ENCODE results near the gene MAP1S.

Gene MAP1S, protein sequence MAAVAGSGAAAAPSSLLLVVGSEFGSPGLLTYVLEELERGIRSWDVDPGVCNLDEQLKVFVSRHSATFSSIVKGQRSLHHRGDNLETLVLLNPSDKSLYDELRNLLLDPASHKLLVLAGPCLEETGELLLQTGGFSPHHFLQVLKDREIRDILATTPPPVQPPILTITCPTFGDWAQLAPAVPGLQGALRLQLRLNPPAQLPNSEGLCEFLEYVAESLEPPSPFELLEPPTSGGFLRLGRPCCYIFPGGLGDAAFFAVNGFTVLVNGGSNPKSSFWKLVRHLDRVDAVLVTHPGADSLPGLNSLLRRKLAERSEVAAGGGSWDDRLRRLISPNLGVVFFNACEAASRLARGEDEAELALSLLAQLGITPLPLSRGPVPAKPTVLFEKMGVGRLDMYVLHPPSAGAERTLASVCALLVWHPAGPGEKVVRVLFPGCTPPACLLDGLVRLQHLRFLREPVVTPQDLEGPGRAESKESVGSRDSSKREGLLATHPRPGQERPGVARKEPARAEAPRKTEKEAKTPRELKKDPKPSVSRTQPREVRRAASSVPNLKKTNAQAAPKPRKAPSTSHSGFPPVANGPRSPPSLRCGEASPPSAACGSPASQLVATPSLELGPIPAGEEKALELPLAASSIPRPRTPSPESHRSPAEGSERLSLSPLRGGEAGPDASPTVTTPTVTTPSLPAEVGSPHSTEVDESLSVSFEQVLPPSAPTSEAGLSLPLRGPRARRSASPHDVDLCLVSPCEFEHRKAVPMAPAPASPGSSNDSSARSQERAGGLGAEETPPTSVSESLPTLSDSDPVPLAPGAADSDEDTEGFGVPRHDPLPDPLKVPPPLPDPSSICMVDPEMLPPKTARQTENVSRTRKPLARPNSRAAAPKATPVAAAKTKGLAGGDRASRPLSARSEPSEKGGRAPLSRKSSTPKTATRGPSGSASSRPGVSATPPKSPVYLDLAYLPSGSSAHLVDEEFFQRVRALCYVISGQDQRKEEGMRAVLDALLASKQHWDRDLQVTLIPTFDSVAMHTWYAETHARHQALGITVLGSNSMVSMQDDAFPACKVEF

DNA sequence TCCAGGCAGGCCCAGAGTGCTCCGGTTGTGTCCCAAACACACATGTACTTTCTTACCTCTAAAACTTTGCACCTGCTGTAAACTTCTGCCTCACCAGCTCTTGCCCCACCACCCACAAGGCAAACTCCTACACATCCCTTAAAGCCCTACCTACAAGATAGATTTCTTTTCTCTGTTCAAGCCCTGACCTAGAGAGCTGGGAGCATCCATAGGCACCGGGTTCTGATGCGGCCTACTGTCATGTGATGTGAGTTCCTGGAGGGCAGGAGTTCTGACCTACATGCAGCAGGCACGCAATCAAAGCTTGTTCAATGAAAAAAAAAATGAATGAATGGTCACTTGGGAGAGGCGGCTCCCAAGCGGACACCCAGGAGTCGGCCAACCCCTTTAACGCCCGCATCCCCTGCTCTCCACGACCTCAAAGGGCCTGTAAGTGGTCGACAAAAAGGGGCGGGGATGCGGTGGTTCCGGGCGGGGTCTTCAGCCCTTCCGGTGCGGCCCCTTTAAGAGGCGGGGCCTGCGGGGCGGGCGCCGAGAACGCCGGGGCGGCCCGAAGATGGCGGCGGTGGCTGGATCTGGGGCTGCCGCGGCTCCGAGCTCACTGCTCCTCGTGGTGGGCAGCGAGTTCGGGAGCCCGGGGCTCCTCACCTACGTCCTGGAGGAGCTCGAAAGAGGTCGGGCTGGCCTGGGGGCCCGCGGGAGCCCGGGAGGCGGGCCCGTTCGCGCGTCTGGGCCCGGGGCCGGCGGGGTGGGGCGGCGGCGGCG, at the start of gene MAP1S:
Gene MAP1S (plus strand): TSS at position 534 of the 765 bp plus-strand sequence. CDS start 23 bp downstream, at position 557.
- DNase-seq: peak; percentile 82

DNA sequence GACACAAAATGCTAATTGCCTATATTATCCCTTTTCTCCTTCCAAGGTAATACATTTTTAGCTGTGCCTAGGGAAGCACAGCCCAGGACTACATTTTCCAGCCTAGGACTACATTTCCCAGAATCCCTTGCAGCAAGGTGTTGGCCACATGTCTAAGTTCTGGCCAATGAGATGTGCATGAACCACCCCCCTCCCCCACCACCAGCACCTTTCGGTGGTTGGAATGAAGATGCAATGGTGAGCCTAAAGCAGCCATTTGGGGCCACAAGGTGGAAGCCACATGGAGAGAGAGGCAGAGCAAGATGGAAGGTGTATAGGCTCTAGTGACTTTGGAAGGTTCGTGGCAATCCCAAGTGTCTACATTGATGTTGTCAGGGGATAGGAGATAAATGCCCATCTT, 47.4 kb upstream of the MAP1S start:
- peak; percentile 59 for DNase-seq

DNA sequence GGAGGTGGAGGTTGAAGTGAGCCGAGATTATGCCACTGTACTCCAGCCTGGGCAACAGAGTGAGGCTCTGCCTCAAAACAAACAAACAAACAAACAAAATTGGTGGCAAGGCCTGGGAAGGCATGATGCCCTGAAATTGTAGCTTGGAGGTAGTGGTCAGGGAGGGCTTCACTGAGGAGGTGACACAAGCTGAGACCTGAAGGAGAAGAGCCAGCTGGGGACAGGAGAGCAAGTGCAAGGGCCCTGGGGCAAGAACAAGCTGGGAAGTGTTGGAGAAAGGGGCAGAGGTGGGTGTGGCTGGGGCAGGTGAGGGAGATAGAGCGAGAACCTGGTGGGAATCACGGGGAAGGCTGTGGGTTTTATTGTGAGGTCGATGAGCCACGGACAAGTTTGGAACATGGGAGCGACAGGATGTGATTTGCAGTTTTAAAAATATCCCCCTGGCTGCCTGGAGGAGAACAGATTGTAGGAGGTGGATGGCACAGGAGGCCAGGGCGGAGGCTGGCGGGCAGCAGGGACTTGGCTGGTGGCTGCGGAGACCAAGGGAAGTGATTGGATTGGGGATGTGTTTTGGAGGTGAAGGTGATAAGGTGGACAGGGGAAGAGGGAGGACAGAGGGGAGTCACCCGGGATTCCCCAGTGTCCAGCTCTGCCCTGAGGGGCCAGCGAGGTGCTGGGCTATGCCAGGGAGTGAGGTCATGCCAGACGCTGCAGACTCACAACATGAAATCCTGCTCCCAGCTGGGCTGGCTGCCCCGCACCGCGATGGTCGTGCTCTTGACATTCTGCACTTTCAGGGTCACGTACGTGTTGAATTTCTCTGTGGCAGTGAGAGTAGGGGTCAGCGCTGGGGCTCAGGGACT, 45.1 kb upstream of the MAP1S start:
- no peak for DNase-seq

DNA sequence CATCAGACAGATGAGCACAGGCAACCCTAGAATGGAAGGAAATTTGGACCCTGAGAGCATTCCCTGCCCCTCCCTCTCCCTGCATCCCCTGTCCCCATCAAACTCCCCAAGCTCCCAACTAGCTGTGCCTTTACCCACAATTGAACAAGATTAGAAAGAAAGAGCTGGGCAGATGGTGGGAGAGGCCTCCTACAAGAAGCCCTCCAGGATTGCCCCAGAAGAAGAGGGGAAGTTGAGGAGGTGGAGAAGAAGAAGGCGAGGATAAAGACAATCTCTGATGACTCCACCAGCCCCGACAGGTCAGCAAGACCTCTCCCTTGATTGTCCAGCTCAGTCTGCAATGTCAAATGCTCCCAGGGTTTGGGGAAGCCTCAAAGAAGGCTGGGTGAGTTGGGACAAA, 43.0 kb upstream of the MAP1S start:
- DNase-seq: no peak

DNA sequence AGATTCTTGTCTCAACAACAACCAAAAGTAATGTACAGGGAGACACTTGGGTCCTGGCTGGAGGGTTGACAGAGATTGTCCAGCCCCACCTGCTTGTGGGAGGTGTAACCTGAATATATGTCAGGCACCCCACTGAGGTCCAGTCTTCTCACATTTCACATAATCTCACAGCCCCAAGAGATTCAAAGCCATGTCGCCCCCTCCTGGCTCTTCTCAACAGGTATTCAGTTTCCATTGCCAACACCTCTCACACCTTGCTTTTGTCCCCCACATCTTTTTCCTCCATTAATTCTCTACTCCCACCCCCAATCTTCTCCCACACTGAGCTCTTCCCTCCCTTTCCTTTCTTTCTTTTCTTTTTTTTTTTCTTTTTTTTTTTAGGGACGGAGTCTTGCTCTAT, 42.3 kb upstream of the MAP1S start:
- DNase-seq: peak; percentile 9

DNA sequence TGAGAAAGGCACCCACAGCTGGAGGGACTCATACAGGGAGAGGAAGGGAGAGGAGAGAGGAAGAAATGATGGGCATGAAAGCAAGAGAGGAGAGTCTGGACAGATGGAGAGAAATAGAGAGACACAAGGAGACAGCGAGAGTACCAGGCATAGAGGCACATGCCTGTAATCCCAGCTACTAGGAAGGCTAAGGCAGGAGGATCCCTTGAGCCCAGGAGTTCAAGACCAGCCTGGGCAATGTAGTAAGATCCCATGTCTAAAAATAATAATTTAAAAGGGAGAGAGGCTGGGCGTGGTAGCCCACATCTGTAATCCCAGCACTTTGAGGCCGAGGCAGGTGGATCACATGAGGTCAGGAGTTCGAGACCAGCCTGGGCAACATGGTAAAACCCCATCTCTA, 40.4 kb upstream of the MAP1S start:
- DNase-seq: no peak

DNA sequence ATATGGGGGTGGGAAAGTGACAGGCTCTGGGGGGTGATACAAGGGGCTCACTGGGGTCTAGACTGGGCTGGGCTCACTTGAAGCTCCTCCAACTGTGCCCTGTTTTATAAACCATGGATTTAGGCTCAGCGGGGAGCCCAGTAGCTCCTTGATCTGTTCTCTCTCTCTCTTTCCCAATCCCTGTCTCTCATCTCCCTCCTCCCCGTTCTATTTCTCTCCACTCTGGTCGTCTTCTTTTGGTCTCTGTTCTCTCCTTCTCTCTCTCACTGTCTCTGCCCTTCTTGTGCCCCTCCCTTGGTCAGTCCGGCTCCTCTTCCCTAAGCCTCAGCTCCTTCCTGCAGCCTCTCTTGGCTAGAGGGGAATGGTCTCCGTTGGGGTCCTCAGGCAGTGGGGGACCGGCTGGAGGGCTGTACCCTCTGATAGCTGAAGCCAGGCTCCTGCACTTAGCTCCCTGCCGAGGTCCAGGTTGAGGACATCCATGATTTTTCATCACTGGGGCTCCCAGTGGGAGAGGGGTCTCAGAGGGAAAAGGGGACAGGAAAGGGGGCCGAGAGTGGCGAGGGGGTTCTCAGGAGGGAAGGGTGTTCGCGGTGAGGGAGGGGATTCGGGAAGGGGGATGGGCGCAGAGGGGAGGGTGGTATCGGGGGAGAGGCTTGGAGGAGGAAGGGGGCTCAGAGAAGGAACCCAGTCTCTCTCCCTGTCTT, 39.6 kb upstream of the MAP1S start:
- DNase-seq: no peak

DNA sequence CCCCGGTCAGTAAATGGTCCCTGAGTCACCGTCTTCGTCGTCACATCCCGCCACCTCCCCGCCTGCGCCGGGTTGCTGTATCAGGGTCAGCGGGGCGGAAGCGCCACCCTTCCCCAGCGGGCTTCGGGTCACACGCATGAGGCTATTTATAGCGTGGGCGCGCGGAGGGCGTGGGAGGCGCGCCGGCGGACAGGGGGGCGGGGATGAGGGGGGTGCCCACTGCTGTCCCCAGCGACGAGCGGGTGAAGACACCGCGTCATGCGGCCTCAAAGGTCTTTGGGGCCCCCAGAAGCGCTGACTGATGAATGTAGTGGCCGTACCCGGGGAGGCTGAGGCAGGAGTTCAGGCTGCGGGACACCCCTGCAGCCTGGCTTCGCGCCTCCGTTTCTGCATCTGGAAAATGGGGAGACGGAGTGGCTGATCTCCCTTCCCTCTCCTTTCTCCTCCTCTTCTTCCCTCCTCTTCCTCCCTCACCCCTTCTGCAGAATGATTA, 39.0 kb upstream of the MAP1S start:
- DNase-seq: peak; percentile 55

DNA sequence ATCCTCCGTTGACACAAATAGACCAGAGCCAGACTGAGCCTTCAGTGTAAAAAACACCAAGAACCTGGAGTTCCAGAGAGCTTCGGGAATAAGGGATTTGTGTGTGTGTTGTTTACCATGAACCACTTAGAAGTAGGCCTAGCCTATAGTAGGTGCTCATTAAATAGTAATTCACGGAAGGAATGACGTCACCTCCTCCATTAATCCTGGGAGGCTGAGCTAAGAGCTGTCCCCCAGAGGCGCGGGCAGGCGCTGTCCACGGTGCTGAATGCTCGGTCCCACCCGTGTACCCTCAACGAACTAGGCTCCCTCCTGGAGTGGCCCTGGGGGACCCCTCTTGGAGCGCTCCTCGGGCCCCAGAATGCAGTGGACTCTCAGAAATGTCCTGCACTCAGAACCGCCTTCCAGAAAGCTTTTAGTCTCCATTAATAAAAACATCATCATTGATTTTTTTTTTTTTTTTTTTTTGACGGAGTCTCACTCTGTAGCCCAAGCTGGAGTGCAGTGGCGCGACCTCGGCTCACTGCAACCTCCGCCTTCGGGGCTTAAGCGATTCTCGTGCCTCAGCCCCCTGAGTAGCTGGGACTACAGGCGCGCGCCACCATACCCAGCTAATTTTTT, 37.7 kb upstream of the MAP1S start:
- DNase-seq: peak; percentile 23

DNA sequence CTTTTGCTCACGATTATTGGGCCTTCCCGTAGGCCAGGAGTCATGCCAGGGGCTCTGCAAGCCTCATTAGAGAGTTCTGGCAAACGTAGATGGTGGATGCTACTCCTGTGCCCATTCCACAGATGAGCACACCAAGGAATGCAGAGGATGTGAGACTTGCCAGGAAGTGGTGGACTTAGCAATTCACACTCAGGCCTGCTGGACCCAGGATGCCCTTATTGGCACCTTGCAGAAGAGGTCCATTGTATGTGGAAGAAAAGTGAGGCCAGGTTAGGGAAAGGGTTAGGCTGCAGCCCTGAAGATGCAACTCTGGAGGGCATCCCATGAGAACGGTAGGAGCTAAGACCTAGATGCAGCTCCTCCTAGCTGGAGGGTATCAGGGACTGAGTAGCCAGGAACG, 37.0 kb upstream of the MAP1S start:
- no peak for DNase-seq

DNA sequence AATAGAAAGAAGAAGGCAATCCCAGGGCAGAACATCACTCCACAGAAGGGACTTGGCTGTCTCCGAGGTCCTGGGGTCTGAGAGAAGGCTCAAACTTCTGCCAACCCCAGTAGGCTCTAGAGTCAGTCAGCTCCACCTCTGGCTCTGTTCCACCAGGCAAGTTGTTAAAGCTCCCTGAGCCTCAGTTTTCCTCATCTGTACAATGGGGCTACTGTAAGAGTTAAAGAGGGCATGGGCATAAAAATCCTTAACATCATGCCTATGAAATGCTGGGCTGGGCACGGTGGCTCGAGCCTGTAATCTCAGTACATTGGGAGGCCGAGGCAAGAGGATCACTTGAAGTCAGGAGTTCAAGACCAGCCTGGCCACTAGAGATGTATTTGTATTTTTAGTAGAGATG, 36.2 kb upstream of the MAP1S start:
- no peak for DNase-seq

DNA sequence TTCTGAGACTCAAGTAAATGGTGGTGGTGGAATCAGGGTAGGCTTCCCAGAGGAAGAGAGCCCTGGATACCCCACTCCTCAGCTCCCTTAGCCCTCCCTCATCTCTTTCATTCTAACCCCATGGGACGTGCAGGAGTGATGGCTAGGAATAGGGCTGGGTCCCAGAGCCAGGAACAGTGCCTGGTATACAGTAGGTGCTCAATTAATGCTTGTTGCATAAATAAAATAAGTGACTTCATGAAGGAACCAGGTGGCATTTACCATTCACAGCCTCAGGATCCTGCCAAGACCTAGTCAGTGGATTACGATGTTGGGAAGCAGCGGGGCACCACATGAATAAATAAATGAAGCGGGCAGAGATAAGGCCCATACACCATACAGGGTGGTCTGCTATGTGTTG, 35.0 kb upstream of the MAP1S start:
- no peak for DNase-seq

DNA sequence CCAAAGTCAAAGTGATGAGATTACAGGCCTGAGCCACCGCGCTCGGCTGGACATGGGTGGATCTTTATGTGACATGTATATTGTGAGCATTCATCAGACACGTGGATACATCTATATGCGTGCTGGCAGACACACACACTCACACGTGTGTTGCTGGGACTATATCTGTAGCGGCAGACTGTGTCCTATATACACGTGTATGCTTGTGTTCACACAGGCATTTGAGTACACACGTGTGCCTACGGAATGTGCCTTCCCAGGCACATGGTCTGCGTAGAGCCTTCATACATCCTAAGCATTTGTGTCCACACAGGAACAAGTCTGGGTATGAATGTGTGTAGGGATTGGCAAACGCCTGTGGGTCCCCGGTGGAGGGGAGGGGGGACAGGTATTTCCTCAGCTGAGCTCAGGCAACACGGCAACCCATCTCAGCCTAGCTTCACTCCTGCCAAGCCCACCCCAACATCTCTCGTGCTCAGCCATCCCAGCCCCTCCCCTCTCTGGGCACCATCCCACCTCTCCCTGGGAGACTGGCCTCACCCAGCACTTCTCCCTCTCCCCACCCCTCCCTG, 33.7 kb upstream of the MAP1S start:
- DNase-seq: no peak

DNA sequence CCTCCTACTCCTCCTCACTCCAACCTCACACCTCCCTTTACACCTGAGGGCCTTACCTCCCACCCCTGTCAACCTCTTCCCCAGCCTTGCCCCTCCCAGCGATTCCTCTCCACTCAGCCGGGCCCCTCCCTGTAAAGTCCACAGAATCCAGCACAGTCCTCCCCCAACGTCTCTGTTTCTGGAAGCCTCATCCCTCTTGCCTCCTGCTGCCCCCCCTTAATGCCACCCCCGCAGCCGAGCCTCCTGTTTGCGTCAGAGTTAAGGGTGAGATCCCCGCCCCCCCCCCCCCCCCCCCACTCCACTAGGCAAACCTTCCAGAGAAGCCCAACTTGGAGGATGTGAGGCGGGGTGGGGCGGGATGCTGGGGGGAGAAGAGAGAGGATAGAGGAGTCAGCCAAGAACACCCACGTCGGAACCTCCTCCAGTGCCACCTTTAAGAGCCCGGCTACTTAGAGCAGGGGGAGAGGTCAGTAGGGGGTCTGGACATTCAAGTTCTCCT, 33.2 kb upstream of the MAP1S start:
- DNase-seq: no peak

DNA sequence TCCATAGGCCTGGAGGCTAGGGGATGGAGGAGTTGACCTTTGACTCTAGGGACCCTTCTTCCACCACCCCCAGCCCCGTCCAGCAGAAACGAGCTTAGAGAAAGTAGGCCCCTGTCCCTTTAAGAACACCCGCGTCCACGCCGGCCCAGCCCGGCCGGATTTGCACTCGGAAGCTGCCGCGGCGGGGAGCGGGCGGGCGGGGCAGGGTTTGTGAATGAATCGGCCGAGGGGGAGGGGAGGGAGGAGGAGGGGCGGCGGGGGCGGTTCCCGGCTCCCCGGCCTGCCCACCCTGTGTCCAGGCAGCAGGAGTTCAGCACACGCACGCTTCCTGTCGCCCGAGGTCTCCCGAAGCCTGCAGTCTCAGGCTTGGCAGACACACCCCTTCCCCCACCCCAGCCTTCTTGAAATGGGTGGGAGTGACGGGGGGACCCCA, 32.7 kb upstream of the MAP1S start:
- no peak for DNase-seq

DNA sequence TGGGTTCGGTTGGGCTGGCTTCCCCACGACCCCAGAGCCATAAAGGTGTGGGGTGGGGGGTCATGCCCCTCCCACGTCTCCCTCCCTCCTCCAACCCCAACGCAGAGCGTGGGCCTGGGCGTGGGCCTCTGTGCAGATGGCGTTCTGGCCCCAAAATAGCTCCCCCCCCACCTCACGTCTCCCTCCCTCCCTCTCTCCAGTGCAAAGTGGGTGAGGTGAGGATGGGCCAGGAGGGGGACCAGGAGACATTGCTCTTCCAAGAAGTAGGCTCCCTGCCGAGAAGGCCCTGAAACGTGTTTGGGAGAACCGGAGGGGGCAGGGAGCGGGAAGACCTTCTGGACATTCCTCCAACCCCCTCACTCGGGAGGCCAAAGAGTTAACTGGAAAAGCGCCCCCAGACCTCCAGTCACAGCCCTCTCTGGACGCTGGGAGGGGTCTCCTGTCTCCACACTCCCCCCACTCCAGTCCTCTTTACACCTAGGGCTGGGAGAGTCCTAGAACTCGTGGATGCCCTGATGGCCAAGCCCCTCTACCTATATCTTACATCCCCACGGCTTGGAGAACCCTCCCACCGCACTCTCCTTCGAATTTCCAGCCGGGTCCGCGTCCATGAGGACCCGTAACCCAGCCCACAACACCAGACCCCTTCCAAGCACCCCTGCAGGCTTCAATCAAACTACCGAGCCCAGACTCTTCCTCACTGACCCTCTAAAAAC, 32.0 kb upstream of the MAP1S start:
- DNase-seq: no peak

DNA sequence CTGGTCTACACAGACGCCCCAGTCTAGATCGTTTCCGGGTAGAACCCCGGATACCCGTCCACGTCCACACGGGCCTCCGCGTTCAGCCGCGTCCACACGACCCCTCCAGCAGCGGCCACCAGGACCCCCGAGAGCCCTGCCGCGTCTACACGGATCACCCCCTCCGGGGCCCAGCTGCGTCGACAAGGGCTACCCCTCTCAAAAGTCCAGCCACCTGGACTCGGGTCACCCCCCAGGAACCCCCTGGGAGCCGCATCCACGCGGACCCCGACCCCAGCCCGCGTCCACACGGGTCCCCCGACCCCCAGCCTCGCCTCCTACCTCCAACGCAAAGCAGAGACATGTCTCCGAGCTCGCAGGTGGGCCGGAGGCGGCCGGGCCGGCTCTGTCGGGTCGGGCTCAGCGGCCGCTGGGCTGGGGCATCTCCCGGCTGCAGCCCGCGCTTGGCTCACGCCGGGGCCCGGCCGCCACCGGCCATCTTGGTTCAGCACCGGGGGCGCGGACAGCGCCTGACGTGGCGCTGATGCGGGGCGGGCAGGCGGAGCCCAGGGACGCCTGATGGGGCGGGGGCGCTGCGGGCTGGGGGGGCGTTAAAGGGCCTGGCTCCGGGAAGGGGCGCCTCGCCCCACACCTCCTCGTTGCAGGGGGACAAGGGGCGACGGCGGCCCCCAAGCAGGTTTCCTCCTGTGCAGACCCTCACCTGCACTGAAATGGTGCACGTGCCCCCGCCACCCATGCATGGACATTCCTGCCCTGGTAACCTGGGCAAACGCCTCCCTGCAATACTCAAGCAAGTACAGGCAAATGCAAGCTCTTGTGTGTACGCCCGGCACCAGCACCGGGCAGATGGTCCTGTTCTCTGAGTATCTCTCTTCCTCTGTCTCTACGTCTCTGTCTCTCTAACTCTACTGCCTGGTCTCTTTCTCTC, 31.2 kb upstream of the MAP1S start, which contains the start of gene UNC13A:
Gene UNC13A (minus strand): TSS at position 498 of the 928 bp plus-strand sequence. CDS start 155 bp downstream, at position 343.
- peak; percentile 42 for DNase-seq

Data from activated CD4-positive, alpha-beta T cell treated with anti-CD3 and anti-CD28 coated beads, Interleukin-10, Interleukin-2, amounts not matched to agents 100 ng/mL and 50 ng/mL, durations not matched to agents 16 hours and 8 hours (primary cell).